Measurements from ENCODE around the gene CENPC. TPM values are rescaled to one million over a fixed set of nuclear protein-coding genes. Genes with fewer than 3 reads are reported as not detected.

CENPC gene
- total and polyA plus RNA-seq, 2 experiments from 2014 or later = 21.6 to 24.5 TPM

DNA sequence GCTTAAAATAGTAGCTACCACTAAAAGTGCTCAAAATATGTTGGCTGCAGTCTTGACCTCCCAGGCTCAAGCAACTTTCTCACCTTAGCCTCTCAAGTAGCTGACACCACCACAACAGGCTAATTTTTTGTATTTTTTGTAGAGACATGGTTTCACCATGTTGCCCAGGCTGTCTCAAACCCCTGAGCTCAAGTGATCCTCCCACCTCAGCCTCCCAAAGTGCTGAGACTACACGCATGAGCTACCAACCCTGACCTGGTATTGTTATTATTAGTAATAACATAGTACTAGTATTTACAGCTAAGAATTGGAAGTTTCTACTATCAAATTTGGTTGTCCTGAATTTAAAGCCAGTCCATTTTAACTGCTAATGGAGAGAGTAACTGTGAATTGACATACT, 31.2 kb upstream of the CENPC start (continued):
- no peak for TF ChIP-seq CTCF (conservative IDR thresholded peaks at IDR 0.05; ENCODE audit: low read depth in 2 of 2)
- TF ChIP-seq CREB1 (CRISPR knock-in tag; IDR thresholded peaks at IDR 0.05; ENCODE audit: low read depth) = no peak
- no peak for TF ChIP-seq NANOG (IDR thresholded peaks at IDR 0.05; ENCODE audit: borderline replicate concordance)
- TF ChIP-seq REST (IDR thresholded peaks at IDR 0.05; ENCODE audit: unreplicated experiment) = no peak
- no peak for TF ChIP-seq JUNB (IDR thresholded peaks at IDR 0.05; ENCODE audit: unreplicated experiment)
- TF ChIP-seq STAT1 (IDR thresholded peaks at IDR 0.05; ENCODE audit: unreplicated experiment) = no peak
- TF ChIP-seq EZH2 (IDR thresholded peaks at IDR 0.05; ENCODE audit: low read depth, unreplicated experiment) = no peak
- no peak for TF ChIP-seq EZH2phosphoT487 (IDR thresholded peaks at IDR 0.05; ENCODE audit: unreplicated experiment)

GRCh38 chr4:67576059-67576466, 30.8 kb upstream of the CENPC start:
- no peaks in the 10 kb centered on the region for H3K36me3 Mint-ChIP-seq (ENCODE audit: low read depth)
- H3K4me1 Mint-ChIP-seq = peaks cover 11% of the 10 kb centered on the region; the same call in 2 of the 3 replicates
- peak overlapping the region; percentile 75 for H3K27ac Mint-ChIP-seq
- no peak for TF ChIP-seq EZH2phosphoT487 (IDR thresholded peaks at IDR 0.05; ENCODE audit: unreplicated experiment)
- no peak for TF ChIP-seq REST (IDR thresholded peaks at IDR 0.05; ENCODE audit: unreplicated experiment)
- TF ChIP-seq JUNB (IDR thresholded peaks at IDR 0.05; ENCODE audit: unreplicated experiment) = no peak
- TF ChIP-seq, protein P1, sequence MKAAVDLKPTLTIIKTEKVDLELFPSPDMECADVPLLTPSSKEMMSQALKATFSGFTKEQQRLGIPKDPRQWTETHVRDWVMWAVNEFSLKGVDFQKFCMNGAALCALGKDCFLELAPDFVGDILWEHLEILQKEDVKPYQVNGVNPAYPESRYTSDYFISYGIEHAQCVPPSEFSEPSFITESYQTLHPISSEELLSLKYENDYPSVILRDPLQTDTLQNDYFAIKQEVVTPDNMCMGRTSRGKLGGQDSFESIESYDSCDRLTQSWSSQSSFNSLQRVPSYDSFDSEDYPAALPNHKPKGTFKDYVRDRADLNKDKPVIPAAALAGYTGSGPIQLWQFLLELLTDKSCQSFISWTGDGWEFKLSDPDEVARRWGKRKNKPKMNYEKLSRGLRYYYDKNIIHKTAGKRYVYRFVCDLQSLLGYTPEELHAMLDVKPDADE (IDR thresholded peaks at IDR 0.05) = no peak
- no peak for TF ChIP-seq ZNF114 (CRISPR knock-in tag; IDR thresholded peaks at IDR 0.05)
- no peak for TF ChIP-seq POLR2AphosphoS5 (IDR thresholded peaks at IDR 0.05; ENCODE audit: low read depth)
- no peak for TF ChIP-seq CTCF (conservative IDR thresholded peaks at IDR 0.05; ENCODE audit: low read depth in 2 of 2)
- no peak for TF ChIP-seq ZNF331 (CRISPR knock-in tag; IDR thresholded peaks at IDR 0.05; ENCODE audit: low read depth)
- no peak for TF ChIP-seq STAT1 (IDR thresholded peaks at IDR 0.05; ENCODE audit: unreplicated experiment)
- no peak for TF ChIP-seq CREB1 (CRISPR knock-in tag; IDR thresholded peaks at IDR 0.05; ENCODE audit: low read depth)

More at GRCh38 chr4:67576059-67576466, 30.8 kb upstream of the CENPC start:
- Histone ChIP-seq H3K79me2 (replicated peaks; ENCODE audit: insufficient read depth) (no peaks in the 10 kb centered on the region), H3K4me2 (no peak overlapping the region), H3F3A (replicated peaks; ENCODE audit: low read depth) (no peaks in the 10 kb centered on the region), H3K4me1 (ENCODE audit: insufficient read depth) (peaks cover 7% of the 10 kb centered on the region; the same call in 1 of the 2 replicates), H2AFZ (peak overlapping the region; percentile 38), H3K27me3 (ENCODE audit: insufficient read depth) (no peaks in the 10 kb centered on the region), H4K20me1 (replicated peaks; ENCODE audit: insufficient read depth) (no peaks in the 10 kb centered on the region), H3K9me2 (ENCODE audit: insufficient read depth) (no peaks in the 10 kb centered on the region), H3K4me3 (no peak overlapping the region), H3K36me3 (ENCODE audit: insufficient read depth) (no peaks in the 10 kb centered on the region), H3K27ac (ENCODE audit: low read depth) (no peak overlapping the region)
- H3K9me3 Mint-ChIP-seq = no peaks in the 10 kb centered on the region
- no peaks in the 10 kb centered on the region for H3K27me3 Mint-ChIP-seq (ENCODE audit: insufficient read depth, low read depth, poor library complexity)
- ATAC-seq (no peak), DNase-seq (ENCODE audit: low spot score) (no peak)
- H3K4me3 Mint-ChIP-seq = no peak overlapping the region
